Measurements from ENCODE around the gene SLC38A8.

SLC38A8 gene

DNA sequence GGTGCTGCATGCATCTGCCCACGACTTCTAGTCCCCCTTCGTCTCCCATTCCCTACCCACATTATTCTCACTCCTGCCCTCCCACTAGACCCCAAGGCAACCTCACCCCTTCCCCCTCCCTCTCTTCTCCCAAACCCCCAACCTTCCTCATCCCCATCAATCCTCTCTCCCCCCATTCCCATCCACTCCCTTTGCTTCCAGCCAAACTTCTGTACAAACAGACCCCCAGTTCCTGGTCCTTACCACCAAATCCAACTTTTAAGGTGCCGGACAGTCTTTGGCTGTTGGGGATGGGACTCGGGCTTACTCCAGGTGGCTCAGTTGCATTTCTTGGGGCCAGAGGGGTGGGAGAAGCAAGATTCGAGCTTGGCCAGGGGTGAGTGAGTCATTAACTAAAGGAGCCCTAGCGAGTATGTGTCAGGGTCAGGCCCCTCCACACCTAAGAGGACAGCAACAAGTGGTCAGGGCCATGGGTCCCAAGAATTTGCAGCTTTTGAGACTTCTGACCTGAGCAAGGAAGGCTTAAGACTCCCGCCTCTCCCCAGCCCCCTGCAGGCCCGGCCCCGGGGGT, at the start of gene SLC38A8:
Gene SLC38A8, minus strand, starts transcription at position 488 of the 571 bp plus-strand sequence. CDS start 638 bp downstream, outside the sequence.
- H2AFZ ChIP-seq (ENCODE audit: low read depth, low read length): peak within 1 kb of the TSS; percentile 20
- peak within 1 kb of the TSS; percentile 11 for H3K4me3 ChIP-seq (ENCODE audit: low read length)
- peaks cover 13% of the 10 kb centered on the region for H3K4me1 ChIP-seq (ENCODE audit: insufficient read depth, low read length)
- no peaks in the 10 kb centered on the region for H3K36me3 ChIP-seq (ENCODE audit: insufficient read depth, low read length)
- H3K9me3 ChIP-seq (ENCODE audit: low read length): no peaks in the 10 kb centered on the region
- H3K27me3 ChIP-seq (ENCODE audit: insufficient read depth, low read length): no peaks in the 10 kb centered on the region

DNA sequence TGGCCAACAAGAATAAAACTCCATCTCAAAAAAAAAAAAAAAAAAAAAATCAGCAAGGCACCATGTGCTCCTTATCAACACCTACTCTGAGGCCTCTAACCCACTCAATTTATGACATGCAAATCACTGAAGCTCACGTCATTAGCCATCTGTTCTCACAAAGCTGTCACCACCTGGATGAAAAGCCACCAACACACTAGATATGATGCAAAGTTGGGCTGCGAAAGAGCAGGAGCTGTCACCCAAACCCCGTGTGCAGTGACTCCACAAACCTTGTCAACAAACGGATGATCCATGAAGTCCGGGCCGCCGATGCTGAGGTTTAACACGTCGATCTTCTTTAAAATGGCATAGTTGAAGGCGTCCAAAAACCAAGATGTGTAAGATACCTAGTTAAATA, 48.9 kb upstream of the SLC38A8 start:
- H3K4me1 ChIP-seq (ENCODE audit: insufficient read depth, low read length): no peaks in the 10 kb centered on the region

GRCh38 chr16:84090211-84090610, 47.6 kb upstream of the SLC38A8 start:
- no peak overlapping the region for H2AFZ ChIP-seq (ENCODE audit: low read depth, low read length)
- no peaks in the 10 kb centered on the region for H3K9me3 ChIP-seq (ENCODE audit: low read length)
- no peak overlapping the region for H3K4me3 ChIP-seq (ENCODE audit: low read length)
- H3K4me1 ChIP-seq (ENCODE audit: insufficient read depth, low read length): no peaks in the 10 kb centered on the region
- no peaks in the 10 kb centered on the region for H3K27me3 ChIP-seq (ENCODE audit: insufficient read depth, low read length)
- H3K36me3 ChIP-seq (ENCODE audit: insufficient read depth, low read length): peaks cover 87% of the 10 kb centered on the region

More for the DNA sequence above, 48.9 kb upstream of the SLC38A8 start:
- Histone ChIP-seq H3K27me3 (ENCODE audit: insufficient read depth, low read length) (no peaks in the 10 kb centered on the region), H2AFZ (ENCODE audit: low read depth, low read length) (no peak overlapping the region), H3K4me3 (ENCODE audit: low read length) (no peak overlapping the region), H3K9me3 (ENCODE audit: low read length) (no peaks in the 10 kb centered on the region), H3K36me3 (ENCODE audit: insufficient read depth, low read length) (peaks cover 87% of the 10 kb centered on the region)

DNA sequence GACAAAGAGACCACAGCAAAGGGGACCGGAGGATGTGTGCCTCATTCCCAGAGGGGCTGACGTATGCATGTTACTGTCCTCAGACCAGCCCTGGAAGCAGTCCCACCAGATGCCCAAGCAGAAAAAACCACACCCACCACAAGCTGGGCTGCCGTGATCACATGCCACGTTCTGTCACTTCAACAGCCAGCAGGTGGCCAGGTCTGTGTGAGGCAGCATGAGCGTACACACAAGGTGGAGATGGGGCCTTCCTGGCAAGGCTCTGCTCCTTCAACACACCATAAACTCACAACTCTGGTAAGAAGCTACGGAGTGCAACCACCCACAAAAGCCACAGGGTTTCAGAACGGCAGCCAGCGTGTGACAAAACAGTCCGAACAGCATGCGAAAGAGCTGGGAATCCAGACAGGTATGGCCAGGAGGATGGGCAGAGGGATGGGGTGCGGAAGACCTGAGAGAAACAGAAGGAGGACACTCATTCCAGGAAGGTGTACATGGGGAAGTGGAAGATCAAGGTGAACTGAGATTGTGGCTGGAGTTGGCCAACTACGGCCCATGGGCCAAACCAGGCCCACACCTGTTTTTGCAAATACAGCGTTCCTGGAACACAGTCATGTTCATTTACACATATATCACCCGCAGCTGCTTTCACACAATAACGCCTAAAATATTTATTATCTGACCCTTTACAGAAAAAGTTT, 46.2 kb upstream of the SLC38A8 start:
- H2AFZ ChIP-seq (ENCODE audit: low read depth, low read length): no peak overlapping the region
- no peak overlapping the region for H3K4me3 ChIP-seq (ENCODE audit: low read length)
- no peaks in the 10 kb centered on the region for H3K9me3 ChIP-seq (ENCODE audit: low read length)
- H3K27me3 ChIP-seq (ENCODE audit: insufficient read depth, low read length): no peaks in the 10 kb centered on the region
- no peaks in the 10 kb centered on the region for H3K4me1 ChIP-seq (ENCODE audit: insufficient read depth, low read length)
- H3K36me3 ChIP-seq (ENCODE audit: insufficient read depth, low read length): peaks cover 77% of the 10 kb centered on the region

- Histone ChIP-seq H3K36me3 (ENCODE audit: insufficient read depth, low read length) (peaks cover 74% of the 10 kb centered on the region), H3K4me1 (ENCODE audit: insufficient read depth, low read length) (no peaks in the 10 kb centered on the region), H3K27me3 (ENCODE audit: insufficient read depth, low read length) (no peaks in the 10 kb centered on the region), H3K9me3 (ENCODE audit: low read length) (no peaks in the 10 kb centered on the region), H2AFZ (ENCODE audit: low read depth, low read length) (no peak overlapping the region), H3K4me3 (ENCODE audit: low read length) (no peak overlapping the region)
Measured at GRCh38 chr16:84087466-84088151, 45.0 kb upstream of the SLC38A8 start.

DNA sequence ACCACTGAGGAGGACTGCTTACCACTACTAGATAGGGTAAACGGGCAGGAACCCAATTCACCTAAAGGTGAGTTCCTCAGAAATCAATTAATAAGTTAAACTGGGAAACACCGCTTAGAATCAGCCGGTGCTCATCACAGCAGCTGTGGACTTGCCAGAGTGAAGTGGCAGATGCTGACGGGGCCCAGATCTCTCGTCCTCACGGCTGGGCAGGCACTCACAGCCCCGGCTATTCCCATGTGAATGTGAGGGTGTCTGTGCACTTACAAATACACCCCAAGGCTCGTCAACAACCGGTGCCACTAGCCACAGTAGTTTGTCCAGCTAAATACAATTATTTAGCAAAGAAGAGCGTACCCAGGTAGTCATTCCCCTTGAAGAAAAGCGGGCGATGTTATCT, 44.4 kb upstream of the SLC38A8 start:
- Histone ChIP-seq H3K4me1 (ENCODE audit: insufficient read depth, low read length) (no peaks in the 10 kb centered on the region), H2AFZ (ENCODE audit: low read depth, low read length) (no peak overlapping the region), H3K36me3 (ENCODE audit: insufficient read depth, low read length) (peaks cover 75% of the 10 kb centered on the region), H3K9me3 (ENCODE audit: low read length) (no peaks in the 10 kb centered on the region), H3K4me3 (ENCODE audit: low read length) (no peak overlapping the region), H3K27me3 (ENCODE audit: insufficient read depth, low read length) (no peaks in the 10 kb centered on the region)

DNA sequence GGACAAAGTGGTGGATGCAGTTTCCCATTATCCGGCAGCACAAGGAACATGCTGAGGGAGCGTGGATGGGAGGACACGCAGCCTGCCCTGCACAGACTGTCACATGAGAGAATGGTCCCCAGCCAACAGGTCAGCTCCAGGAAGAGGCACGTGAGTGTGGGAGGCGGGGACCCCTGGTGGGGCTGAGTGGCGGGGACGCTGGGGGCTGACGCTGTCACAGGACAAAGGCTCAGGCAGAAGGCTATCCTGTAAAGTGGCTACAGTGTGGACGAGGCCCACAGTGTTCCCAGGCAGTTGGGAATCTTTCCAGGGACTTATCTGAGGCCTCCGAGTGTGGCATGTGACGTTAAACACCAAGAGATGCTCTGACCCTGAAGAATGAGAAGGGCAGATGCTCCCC, 43.7 kb upstream of the SLC38A8 start:
- H3K4me3 ChIP-seq (ENCODE audit: low read length): no peak overlapping the region
- H3K4me1 ChIP-seq (ENCODE audit: insufficient read depth, low read length): no peaks in the 10 kb centered on the region
- no peaks in the 10 kb centered on the region for H3K9me3 ChIP-seq (ENCODE audit: low read length)
- peaks cover 75% of the 10 kb centered on the region for H3K36me3 ChIP-seq (ENCODE audit: insufficient read depth, low read length)
- H3K27me3 ChIP-seq (ENCODE audit: insufficient read depth, low read length): no peaks in the 10 kb centered on the region
- no peak overlapping the region for H2AFZ ChIP-seq (ENCODE audit: low read depth, low read length)

- Histone ChIP-seq H3K9me3 (ENCODE audit: low read length) (no peaks in the 10 kb centered on the region), H3K4me3 (ENCODE audit: low read length) (no peak overlapping the region), H2AFZ (ENCODE audit: low read depth, low read length) (no peak overlapping the region), H3K36me3 (ENCODE audit: insufficient read depth, low read length) (peaks cover 77% of the 10 kb centered on the region), H3K4me1 (ENCODE audit: insufficient read depth, low read length) (no peaks in the 10 kb centered on the region), H3K27me3 (ENCODE audit: insufficient read depth, low read length) (no peaks in the 10 kb centered on the region)
Measured at GRCh38 chr16:84085773-84086172, 43.2 kb upstream of the SLC38A8 start.

DNA sequence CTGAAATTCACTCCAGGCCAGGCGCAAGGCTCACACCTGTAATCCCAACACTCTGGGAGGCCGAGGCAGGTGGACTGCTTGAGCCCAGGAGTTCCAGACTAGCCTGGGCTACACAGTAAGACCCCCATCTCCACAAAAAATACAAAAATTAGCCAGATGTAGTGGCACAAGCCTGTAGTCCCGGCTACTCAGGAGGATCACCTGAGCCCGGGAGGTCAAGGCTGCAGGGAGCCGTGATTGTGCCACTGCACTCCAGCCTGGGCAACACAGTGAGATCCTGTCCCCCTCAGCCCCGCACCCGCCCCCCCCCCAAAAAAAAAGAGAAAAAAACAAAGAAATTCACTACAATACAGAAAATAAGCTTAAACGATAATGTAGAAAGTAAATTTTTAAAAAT, 42.7 kb upstream of the SLC38A8 start:
- no peaks in the 10 kb centered on the region for H3K9me3 ChIP-seq (ENCODE audit: low read length)
- H3K36me3 ChIP-seq (ENCODE audit: insufficient read depth, low read length): peaks cover 78% of the 10 kb centered on the region
- no peaks in the 10 kb centered on the region for H3K27me3 ChIP-seq (ENCODE audit: insufficient read depth, low read length)
- H3K4me3 ChIP-seq (ENCODE audit: low read length): no peak overlapping the region
- no peaks in the 10 kb centered on the region for H3K4me1 ChIP-seq (ENCODE audit: insufficient read depth, low read length)
- no peak overlapping the region for H2AFZ ChIP-seq (ENCODE audit: low read depth, low read length)

DNA sequence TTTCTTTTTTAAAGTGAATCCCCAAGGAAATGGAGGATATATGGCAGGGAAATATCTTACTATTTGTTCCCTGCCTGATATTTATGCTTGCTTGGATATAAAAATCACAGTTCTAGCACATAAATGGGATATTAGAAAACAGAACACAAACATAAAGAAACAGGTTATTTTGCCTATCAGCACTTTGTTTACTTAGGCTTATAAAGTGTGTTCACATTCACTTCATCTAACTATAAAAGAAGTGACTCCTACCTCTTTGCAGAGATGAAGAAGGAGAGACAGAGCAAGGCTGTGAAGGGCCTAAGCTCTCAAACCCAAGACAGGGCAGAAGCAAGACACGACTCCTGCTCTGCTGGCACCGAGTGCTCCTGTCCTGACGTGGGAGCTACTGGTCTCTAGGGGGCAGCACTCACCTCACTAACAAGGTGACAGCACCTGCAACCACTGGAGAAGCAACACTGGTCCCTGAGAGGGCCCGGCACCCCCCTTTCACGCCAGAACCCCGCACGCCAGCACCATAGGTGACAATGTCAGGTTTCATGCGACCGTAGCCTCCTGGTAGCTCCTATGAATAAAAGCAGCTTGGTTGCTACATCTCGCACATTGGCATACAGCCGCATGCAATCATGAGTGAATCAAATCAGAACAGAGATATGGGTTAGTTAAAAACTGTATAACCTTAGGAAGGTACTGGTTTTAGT, 42.1 kb upstream of the SLC38A8 start:
- Histone ChIP-seq H3K36me3 (ENCODE audit: insufficient read depth, low read length) (peaks cover 78% of the 10 kb centered on the region), H2AFZ (ENCODE audit: low read depth, low read length) (no peak overlapping the region), H3K27me3 (ENCODE audit: insufficient read depth, low read length) (no peaks in the 10 kb centered on the region), H3K4me3 (ENCODE audit: low read length) (no peak overlapping the region), H3K4me1 (ENCODE audit: insufficient read depth, low read length) (no peaks in the 10 kb centered on the region), H3K9me3 (ENCODE audit: low read length) (no peaks in the 10 kb centered on the region)

DNA sequence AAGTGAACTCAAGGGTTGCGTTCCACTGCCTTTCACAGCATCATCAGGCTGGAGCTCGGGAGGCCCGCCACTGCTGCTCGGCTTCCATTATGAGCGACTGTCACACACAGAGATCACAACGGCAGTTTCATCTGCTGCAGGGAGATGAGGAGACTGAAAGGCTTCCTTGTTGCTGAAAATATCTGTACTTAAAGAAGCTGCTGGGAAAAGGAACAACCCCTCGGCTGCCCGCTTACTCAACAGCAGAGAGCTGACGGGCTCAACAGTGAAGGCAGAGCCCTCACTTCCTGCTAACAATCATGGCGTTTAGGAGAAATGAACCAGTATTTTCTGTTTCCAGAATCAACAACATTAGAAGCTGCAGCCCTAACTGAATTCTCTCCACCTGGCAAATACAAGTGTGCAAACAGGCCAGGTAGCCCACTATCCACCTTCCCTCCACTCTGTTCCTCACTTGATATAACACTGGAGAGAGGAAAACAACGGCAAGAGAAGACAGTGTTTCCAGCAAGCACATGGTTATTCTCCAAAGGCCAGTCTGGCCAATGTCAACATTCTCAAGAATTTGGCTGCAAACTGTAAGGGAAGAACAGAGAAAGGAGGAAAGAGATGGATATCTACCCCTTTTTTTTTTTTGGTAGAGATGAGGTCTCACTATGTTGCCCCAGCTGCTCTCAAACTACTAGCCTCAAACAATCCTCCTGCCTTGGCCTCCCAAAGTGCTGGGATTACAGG, 40.4 kb upstream of the SLC38A8 start:
- peaks cover 75% of the 10 kb centered on the region for H3K36me3 ChIP-seq (ENCODE audit: insufficient read depth, low read length)

DNA sequence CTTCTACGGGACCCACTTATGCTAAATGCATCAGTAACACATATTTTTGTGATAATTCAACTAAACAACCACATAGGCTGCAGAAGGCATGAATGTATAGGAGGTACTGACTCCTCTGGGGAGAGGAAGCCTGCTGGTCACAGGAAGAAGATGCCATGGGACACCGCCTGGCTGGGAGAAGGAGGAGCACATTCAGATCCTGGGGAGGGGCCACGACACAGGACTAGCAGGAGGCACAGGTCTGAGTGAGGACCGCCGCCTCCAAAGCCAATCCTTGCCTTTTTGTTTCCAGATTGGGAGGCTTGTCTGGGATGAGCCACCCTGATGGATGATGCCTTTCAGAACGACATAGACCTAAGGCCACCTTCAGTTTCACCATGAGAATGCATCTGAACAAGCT, 39.5 kb upstream of the SLC38A8 start:
- peaks cover 2% of the 10 kb centered on the region for H3K9me3 ChIP-seq (ENCODE audit: low read length)
- no peak overlapping the region for H3K4me3 ChIP-seq (ENCODE audit: low read length)
- H3K4me1 ChIP-seq (ENCODE audit: insufficient read depth, low read length): no peaks in the 10 kb centered on the region
- no peak overlapping the region for H2AFZ ChIP-seq (ENCODE audit: low read depth, low read length)
- peaks cover 71% of the 10 kb centered on the region for H3K36me3 ChIP-seq (ENCODE audit: insufficient read depth, low read length)
- no peaks in the 10 kb centered on the region for H3K27me3 ChIP-seq (ENCODE audit: insufficient read depth, low read length)

More for the DNA sequence above, 40.4 kb upstream of the SLC38A8 start:
- Histone ChIP-seq H3K9me3 (ENCODE audit: low read length) (peaks cover under 1% of the 10 kb centered on the region), H3K4me3 (ENCODE audit: low read length) (no peak overlapping the region), H2AFZ (ENCODE audit: low read depth, low read length) (no peak overlapping the region), H3K4me1 (ENCODE audit: insufficient read depth, low read length) (no peaks in the 10 kb centered on the region), H3K27me3 (ENCODE audit: insufficient read depth, low read length) (no peaks in the 10 kb centered on the region)
